ENCODE measurements around the gene TERF2IP.

DNA sequence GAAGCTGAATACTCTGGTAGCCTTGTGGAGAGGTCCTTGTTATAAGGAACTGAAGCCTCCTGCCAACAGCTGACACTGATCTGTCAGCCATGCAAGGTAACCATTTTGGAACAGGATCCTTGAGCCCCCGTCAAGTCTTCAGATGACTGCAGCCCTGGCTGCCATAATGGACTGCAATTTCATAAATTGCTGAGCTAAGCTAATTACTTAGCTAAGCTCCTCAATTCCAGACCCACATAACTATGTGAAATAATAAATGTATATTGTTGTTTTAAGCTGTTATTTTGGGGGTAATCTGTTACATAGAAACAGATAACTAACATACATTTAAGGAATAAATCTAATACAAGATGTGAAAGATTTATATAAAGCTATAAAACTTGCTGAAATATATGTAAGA is 41.1 kb upstream of the TERF2IP start:
- TF ChIP-seq, protein P1, sequence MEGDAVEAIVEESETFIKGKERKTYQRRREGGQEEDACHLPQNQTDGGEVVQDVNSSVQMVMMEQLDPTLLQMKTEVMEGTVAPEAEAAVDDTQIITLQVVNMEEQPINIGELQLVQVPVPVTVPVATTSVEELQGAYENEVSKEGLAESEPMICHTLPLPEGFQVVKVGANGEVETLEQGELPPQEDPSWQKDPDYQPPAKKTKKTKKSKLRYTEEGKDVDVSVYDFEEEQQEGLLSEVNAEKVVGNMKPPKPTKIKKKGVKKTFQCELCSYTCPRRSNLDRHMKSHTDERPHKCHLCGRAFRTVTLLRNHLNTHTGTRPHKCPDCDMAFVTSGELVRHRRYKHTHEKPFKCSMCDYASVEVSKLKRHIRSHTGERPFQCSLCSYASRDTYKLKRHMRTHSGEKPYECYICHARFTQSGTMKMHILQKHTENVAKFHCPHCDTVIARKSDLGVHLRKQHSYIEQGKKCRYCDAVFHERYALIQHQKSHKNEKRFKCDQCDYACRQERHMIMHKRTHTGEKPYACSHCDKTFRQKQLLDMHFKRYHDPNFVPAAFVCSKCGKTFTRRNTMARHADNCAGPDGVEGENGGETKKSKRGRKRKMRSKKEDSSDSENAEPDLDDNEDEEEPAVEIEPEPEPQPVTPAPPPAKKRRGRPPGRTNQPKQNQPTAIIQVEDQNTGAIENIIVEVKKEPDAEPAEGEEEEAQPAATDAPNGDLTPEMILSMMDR (conservative IDR thresholded peaks at IDR 0.05 in 1 of 2, IDR thresholded peaks at IDR 0.05 in 1 of 2; ENCODE audit: extremely low read depth in 1 of 2, insufficient read depth in 1 of 2, low read depth in 1 of 2, low read length in 2 of 2), result no peak
- TF ChIP-seq EZH2 (IDR thresholded peaks at IDR 0.05; ENCODE audit: borderline replicate concordance, low read length), result no peak
